HCT116 (cell line): Measurements from ENCODE around the gene RPS25. TPM values are rescaled to one million over a fixed set of nuclear protein-coding genes. Genes with fewer than 3 reads are reported as not detected.

Source experiments
- ATAC-seq: fragments of 200-7000 bp; cut with Tn5 transposase; 2 replicates; pipeline ENCODE4 v1.9.1; 2020; ENCODE audit warnings: mild to moderate bottlenecking, moderate library complexity
- BruUV-seq: library from RNA; stranded (reverse); fragments of 400-500 nt; replicated peaks from 2 replicates; lab custom pipeline; 2021; lab: Mats Ljungman, UMichigan
- CTCF ChIA-PET: fragments of 300-600 bp; sonication (Branson Sonifier 250); formaldehyde crosslinking; loops from one replicate; lab custom pipeline; 2021; ENCODE audit warnings: antibody characterized with exemption; lab: Charles Lee
- POLR2A ChIA-PET: fragments of 300-600, 350-600 bp; sonication (Branson Sonifier 250); formaldehyde crosslinking; loops from one replicate; lab custom pipeline; 2021; ENCODE audit warnings: antibody characterized with exemption; lab: Charles Lee
- RAD21 ChIA-PET, 2 experiments: fragments of 300-600 bp; sonication (Branson Sonifier 250); formaldehyde crosslinking; loops; one replicate each; lab custom pipeline; 2023; ENCODE audit warnings: low total read pairs in 2 of 2; ENCODE audit not compliant: uncharacterized antibody in 2 of 2, unreplicated experiment in 2 of 2, low non-redundant PET in 1 of 2; lab: Charles Lee
- DNase-seq: peaks from one replicate; pipeline ENCODE4 v3.0.0-alpha.2; 2010; ENCODE audit warnings: low read depth, low spot score
- H2AFZ ChIP-seq: fragments of 200-600 bp; shearing (Covaris generic), sonication (generic); 2 replicates; pipeline ENCODE4 v1.6.1; 2017; ENCODE audit warnings: low read depth, mixed run types, mixed read lengths, antibody characterized with exemption, low read length; ENCODE audit not compliant: poor library complexity, severe bottlenecking
- H3K27ac ChIP-seq: 2 replicates; pipeline ENCODE4 v1.5.1; 2012; ENCODE audit warnings: low read depth, low read length
- H3K27me3 ChIP-seq: fragments of 200-600 bp; sonication (generic); 2 replicates; pipeline ENCODE4 v1.6.1; 2016; ENCODE audit warnings: mixed run types, low read length, mixed read lengths; ENCODE audit not compliant: insufficient read depth
- H3K36me3 ChIP-seq, 2 experiments: fragments of 200-500 bp in 1 of 2; fragments of 200-600 bp in 1 of 2; sonication (Bioruptor generic) in 1 of 2; sonication (generic) in 1 of 2; 2 replicates each; pipeline versions ENCODE4 v1.5.1 to v1.6.1; 2014 to 2016; ENCODE audit warnings: low read length in 2 of 2, inconsistent platforms in 1 of 2, mixed read lengths in 1 of 2, mixed run types in 1 of 2; ENCODE audit not compliant: insufficient read depth in 2 of 2, control insufficient read depth in 1 of 2
- H3K4me1 ChIP-seq, 2 experiments: fragments of 200-600 bp in 1 of 2; sonication (generic) in 1 of 2; 2 replicates each; pipeline versions ENCODE4 v1.5.1 to v1.6.1; 2012 to 2017; ENCODE audit warnings: low read length in 2 of 2, inconsistent platforms in 1 of 2, mild to moderate bottlenecking in 1 of 2, mixed read lengths in 1 of 2, mixed run types in 1 of 2, moderate library complexity in 1 of 2; ENCODE audit not compliant: insufficient read depth in 2 of 2, control insufficient read depth in 1 of 2
- H3K4me2 ChIP-seq: fragments of 200-600 bp; sonication (generic); 2 replicates; pipeline ENCODE4 v1.6.1; 2017; ENCODE audit warnings: mixed run types, low read length, mixed read lengths
- H3K4me3 ChIP-seq, 2 experiments: fragments of 200-600 bp in 1 of 2; sonication (generic) in 1 of 2; replicated peaks in 1 of 2; 2 replicates each; pipeline ENCODE4 v1.5.1; 2011 to 2016; ENCODE audit warnings: low read length in 2 of 2, control low read depth in 1 of 2, low read depth in 1 of 2, mild to moderate bottlenecking in 1 of 2, mixed read lengths in 1 of 2, mixed run types in 1 of 2
- H3K79me2 ChIP-seq: fragments of 200-600 bp; sonication (generic); 2 replicates; pipeline ENCODE4 v1.6.1; 2017; ENCODE audit warnings: mild to moderate bottlenecking, mixed run types, low read length, moderate library complexity, mixed read lengths; ENCODE audit not compliant: insufficient read depth
- H3K9ac ChIP-seq: fragments of 200-600 bp; sonication (generic); 2 replicates; pipeline ENCODE4 v1.6.1; 2016; ENCODE audit warnings: low read length, mixed read lengths
- H3K9me2 ChIP-seq: fragments of 200-600 bp; sonication (generic), shearing (Covaris generic); 2 replicates; pipeline ENCODE4 v1.6.1; 2017; ENCODE audit warnings: mixed run types, mild to moderate bottlenecking, moderate library complexity; ENCODE audit not compliant: insufficient read depth
- H3K9me3 ChIP-seq, 2 experiments: fragments of 200-500 bp in 1 of 2; fragments of 200-600 bp in 1 of 2; sonication (Bioruptor generic) in 1 of 2; sonication (generic) in 1 of 2; 2 replicates each; pipeline ENCODE4 v1.6.1; 2014 to 2017; ENCODE audit warnings: low read length in 2 of 2, mixed read lengths in 2 of 2, inconsistent platforms in 1 of 2, low read depth in 1 of 2, mild to moderate bottlenecking in 1 of 2, mixed run types in 1 of 2, moderate library complexity in 1 of 2; ENCODE audit not compliant: control insufficient read depth in 1 of 2, insufficient read depth in 1 of 2
- H4K20me1 ChIP-seq: fragments of 200-600 bp; sonication (generic), shearing (Covaris generic); 2 replicates; pipeline ENCODE4 v1.6.1; 2017; ENCODE audit warnings: mixed run types, mild to moderate bottlenecking, moderate library complexity; ENCODE audit not compliant: insufficient read depth
- CBX3 ChIP-seq: IDR thresholded peaks from 2 replicates; pipeline ENCODE4 v1.6.1; 2012; ENCODE audit warnings: low read depth
- CEBPB ChIP-seq: IDR thresholded peaks from 2 replicates; pipeline ENCODE4 v1.6.1; 2012; ENCODE audit warnings: low read depth
- EGR1 ChIP-seq: IDR thresholded peaks from 2 replicates; pipeline ENCODE4 v1.6.1; 2012; ENCODE audit warnings: low read depth
- ELF1 ChIP-seq: IDR thresholded peaks from 2 replicates; pipeline ENCODE4 v1.6.1; 2012; ENCODE audit warnings: low read depth, borderline replicate concordance
- EZH2 ChIP-seq: fragments of 200-600 bp; sonication (generic); IDR thresholded peaks from 2 replicates; pipeline ENCODE4 v1.6.1; 2017; ENCODE audit warnings: antibody characterized with exemption, mixed run types
- POLR2A ChIP-seq: IDR thresholded peaks from 2 replicates; pipeline ENCODE4 v1.7.0; 2011; ENCODE audit warnings: borderline replicate concordance; ENCODE audit not compliant: insufficient read depth, insufficient read length; ENCODE audit errors: extremely low read depth
- POLR2AphosphoS5 ChIP-seq: IDR thresholded peaks from 2 replicates; pipeline ENCODE4 v1.6.1; 2011; ENCODE audit warnings: mild to moderate bottlenecking, low read depth, low read length, moderate library complexity
- SP1 ChIP-seq: IDR thresholded peaks from 2 replicates; pipeline ENCODE4 v1.6.1; 2012; ENCODE audit warnings: low read depth
- SRF ChIP-seq: IDR thresholded peaks from 2 replicates; pipeline ENCODE4 v1.6.1; 2012; ENCODE audit warnings: low read depth
- YY1 ChIP-seq: IDR thresholded peaks from 2 replicates; pipeline ENCODE4 v1.6.1; 2011; ENCODE audit warnings: low read length, low read depth, moderate library complexity, mild to moderate bottlenecking; ENCODE audit not compliant: insufficient replicate concordance; ENCODE audit errors: extremely low read depth
- ZFX ChIP-seq: fragments of 450-650 bp; IDR thresholded peaks from 2 replicates; pipeline ENCODE4 v1.6.1; 2017
- intact Hi-C: fragments of 100-400 bp; cut with micrococcal nuclease; formaldehyde crosslinking; loops from 2 replicates; pipeline ENCODE4 v1.10.0; 2022
- total RNA-seq: library from RNA; stranded (reverse); gene quantifications from one replicate; pipeline ENCODE4 v1.2.1, GENCODE V29; 2021; ENCODE audit not compliant: unreplicated experiment
- TF ChIP-seq, protein P1 (sequence below): IDR thresholded peaks from 2 replicates; pipeline ENCODE4 v1.6.1; 2012; ENCODE audit warnings: low read depth
- TF ChIP-seq, protein P2 (sequence below), 3 experiments: fragments of 200-600 bp in 1 of 3; sonication (generic) in 1 of 3; IDR thresholded peaks in 2 of 3; conservative IDR thresholded peaks in 1 of 3; 2 replicates each; pipeline ENCODE4 v1.5.1; 2012 to 2017; ENCODE audit warnings: low read depth in 2 of 3, low read length in 2 of 3, antibody characterized with exemption in 1 of 3, borderline replicate concordance in 1 of 3, control low read depth in 1 of 3, mild to moderate bottlenecking in 1 of 3, mixed read lengths in 1 of 3, mixed run types in 1 of 3, moderate library complexity in 1 of 3; ENCODE audit not compliant: insufficient read depth in 1 of 3

Gene RPS25
- total RNA-seq, 1 experiment from 2014 or later = 1,404 TPM

DNA sequence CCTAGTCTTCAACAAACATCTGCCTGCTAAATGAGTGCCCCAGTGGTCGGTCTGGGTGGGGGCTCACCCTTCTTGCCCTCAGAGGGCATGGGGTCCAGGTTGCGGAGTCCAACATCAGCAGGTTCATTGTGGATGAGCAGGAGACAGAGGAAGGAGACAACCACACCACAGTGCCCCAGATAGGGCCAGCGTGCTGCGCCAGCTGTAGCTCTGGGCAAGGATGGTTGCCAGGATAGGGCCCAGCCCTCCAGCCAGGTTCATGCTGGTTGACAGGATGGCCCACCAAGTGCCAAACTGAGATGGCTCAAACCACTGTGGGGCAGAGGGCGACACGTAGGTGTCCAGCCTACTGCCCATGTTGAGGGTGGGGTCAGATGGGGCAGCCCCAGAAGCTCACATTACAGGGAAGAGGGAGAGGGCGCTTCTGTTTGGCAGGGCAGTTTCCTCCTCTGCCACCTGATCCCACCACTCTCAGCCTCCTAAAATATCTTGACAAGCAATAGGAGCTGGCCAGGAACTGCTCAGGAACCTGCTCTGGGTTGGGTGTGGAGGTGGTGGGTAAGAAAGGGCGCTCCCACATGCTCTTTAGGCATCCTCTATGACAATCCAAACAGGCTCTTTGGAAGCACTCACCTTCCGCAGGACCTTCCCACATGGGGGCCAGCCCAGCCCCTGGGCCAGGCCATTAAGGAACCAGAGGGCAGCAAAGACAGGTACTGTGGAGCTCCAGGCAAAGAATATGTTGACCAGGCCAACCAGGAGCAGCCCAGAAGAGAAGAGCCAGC is 9.6 kb upstream of the RPS25 start:
- POLR2A ChIA-PET = interaction anchor here (0.9 kb wide), 1 partner anchor 57 kb away, joined by 3 read pairs; no protein-coding TSS in a partner anchor
- Histone ChIP-seq H3K9me2 (no peaks in the 10 kb centered on the region), H2AFZ (no peak overlapping the region), H3K9ac (no peak overlapping the region), H3K27me3 (no peaks in the 10 kb centered on the region), H3K79me2 (peaks cover 26% of the 10 kb centered on the region), H3K36me3 (peaks cover 15 to 29% of the 10 kb centered on the region in 2 experiments; a peak in 2 of 4 replicates), H3K4me1 (peaks cover 5 to 34% of the 10 kb centered on the region in 2 experiments; a peak in 3 of 4 replicates), H3K9me3 (no peaks in the 10 kb centered on the region), H4K20me1 (no peaks in the 10 kb centered on the region), H3K4me2 (no peak overlapping the region), H3K4me3 (no peak overlapping the region), H3K27ac (no peak overlapping the region)
- RAD21 ChIA-PET = no interaction called here
- CTCF ChIA-PET = no interaction called here
- TF ChIP-seq POLR2AphosphoS5 (no peak), ZFX (no peak), EGR1 (no peak), ELF1 (no peak), SRF (no peak), EZH2 (no peak)
- DNase-seq = no peak
- ATAC-seq = no peak
- BruUV-seq = no TSS peak
- intact Hi-C loops = no loop called here

DNA sequence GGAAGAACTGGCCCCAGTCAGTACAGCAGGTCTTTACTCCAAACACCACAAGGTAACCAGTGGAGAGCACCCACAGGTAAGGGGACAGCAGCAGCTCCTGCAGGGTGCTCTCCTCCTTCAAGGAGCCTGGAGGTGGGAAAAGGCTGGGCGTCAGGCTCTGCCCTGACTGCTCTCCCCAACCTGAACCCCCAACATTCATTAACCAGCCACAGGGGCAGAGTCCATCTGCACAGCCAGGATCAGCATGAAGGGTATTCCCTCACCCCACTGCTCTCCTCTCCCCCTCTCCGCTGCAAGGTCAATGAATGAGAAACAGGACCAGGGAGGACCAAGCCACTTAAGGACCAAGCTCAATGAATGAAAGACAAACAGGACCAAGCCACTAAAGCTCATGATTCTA is 8.8 kb upstream of the RPS25 start:
- Histone ChIP-seq H3K4me2 (no peak overlapping the region), H3K27me3 (no peaks in the 10 kb centered on the region), H3K27ac (no peak overlapping the region), H3K79me2 (peaks cover 26% of the 10 kb centered on the region), H2AFZ (no peak overlapping the region), H3K9ac (no peak overlapping the region), H3K9me3 (no peaks in the 10 kb centered on the region)
- BruUV-seq = no TSS peak
- TF ChIP-seq CBX3 (no peak), ELF1 (no peak), SP1 (no peak), CEBPB (no peak), ZFX (no peak), POLR2A (no peak), EZH2 (no peak), YY1 (no peak)
- TF ChIP-seq, protein P1, sequence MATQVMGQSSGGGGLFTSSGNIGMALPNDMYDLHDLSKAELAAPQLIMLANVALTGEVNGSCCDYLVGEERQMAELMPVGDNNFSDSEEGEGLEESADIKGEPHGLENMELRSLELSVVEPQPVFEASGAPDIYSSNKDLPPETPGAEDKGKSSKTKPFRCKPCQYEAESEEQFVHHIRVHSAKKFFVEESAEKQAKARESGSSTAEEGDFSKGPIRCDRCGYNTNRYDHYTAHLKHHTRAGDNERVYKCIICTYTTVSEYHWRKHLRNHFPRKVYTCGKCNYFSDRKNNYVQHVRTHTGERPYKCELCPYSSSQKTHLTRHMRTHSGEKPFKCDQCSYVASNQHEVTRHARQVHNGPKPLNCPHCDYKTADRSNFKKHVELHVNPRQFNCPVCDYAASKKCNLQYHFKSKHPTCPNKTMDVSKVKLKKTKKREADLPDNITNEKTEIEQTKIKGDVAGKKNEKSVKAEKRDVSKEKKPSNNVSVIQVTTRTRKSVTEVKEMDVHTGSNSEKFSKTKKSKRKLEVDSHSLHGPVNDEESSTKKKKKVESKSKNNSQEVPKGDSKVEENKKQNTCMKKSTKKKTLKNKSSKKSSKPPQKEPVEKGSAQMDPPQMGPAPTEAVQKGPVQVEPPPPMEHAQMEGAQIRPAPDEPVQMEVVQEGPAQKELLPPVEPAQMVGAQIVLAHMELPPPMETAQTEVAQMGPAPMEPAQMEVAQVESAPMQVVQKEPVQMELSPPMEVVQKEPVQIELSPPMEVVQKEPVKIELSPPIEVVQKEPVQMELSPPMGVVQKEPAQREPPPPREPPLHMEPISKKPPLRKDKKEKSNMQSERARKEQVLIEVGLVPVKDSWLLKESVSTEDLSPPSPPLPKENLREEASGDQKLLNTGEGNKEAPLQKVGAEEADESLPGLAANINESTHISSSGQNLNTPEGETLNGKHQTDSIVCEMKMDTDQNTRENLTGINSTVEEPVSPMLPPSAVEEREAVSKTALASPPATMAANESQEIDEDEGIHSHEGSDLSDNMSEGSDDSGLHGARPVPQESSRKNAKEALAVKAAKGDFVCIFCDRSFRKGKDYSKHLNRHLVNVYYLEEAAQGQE = no peak
- TF ChIP-seq, protein P2, sequence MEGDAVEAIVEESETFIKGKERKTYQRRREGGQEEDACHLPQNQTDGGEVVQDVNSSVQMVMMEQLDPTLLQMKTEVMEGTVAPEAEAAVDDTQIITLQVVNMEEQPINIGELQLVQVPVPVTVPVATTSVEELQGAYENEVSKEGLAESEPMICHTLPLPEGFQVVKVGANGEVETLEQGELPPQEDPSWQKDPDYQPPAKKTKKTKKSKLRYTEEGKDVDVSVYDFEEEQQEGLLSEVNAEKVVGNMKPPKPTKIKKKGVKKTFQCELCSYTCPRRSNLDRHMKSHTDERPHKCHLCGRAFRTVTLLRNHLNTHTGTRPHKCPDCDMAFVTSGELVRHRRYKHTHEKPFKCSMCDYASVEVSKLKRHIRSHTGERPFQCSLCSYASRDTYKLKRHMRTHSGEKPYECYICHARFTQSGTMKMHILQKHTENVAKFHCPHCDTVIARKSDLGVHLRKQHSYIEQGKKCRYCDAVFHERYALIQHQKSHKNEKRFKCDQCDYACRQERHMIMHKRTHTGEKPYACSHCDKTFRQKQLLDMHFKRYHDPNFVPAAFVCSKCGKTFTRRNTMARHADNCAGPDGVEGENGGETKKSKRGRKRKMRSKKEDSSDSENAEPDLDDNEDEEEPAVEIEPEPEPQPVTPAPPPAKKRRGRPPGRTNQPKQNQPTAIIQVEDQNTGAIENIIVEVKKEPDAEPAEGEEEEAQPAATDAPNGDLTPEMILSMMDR (IDR thresholded peaks at IDR 0.05 in 2 of 3, conservative IDR thresholded peaks at IDR 0.05 in 1 of 3; ENCODE audit: borderline replicate concordance in 1 of 3, insufficient read depth in 1 of 3, low read depth in 2 of 3, low read length in 2 of 3) = no peak
- TF ChIP-seq, all 23 proteins: peak for 0
- Histone ChIP-seq H4K20me1 (no peaks in the 10 kb centered on the region), H3K4me3 (no peak overlapping the region), H3K9me2 (no peaks in the 10 kb centered on the region), H3K4me1 (peaks cover 5 to 32% of the 10 kb centered on the region in 2 experiments; a peak in 3 of 4 replicates), H3K36me3 (peaks cover 16 to 29% of the 10 kb centered on the region in 2 experiments; a peak in 2 of 4 replicates)
- CTCF ChIA-PET = no interaction called here
- no peak for DNase-seq
- RAD21 ChIA-PET = no interaction called here
- ATAC-seq = no peak
- intact Hi-C loops = no loop called here
- POLR2A ChIA-PET = no interaction called here
